A673 (cell line): ENCODE results near the gene CABLES2.

Experiments used
- CTCF ChIP-seq: fragments of 300-800, 200-600 bp; sonication (generic); conservative IDR thresholded peaks from 2 replicates; pipeline ENCODE4 v1.5.1; 2017; ENCODE audit warnings: low read depth, mild to moderate bottlenecking, antibody characterized with exemption, low read length, moderate library complexity, mixed read lengths
- EZH2 ChIP-seq: fragments of 200-600 bp; sonication (generic); IDR thresholded peaks from 2 replicates; pipeline ENCODE4 v1.6.1; 2017; ENCODE audit warnings: borderline replicate concordance, low read depth, mild to moderate bottlenecking, mixed read lengths, antibody characterized with exemption, low read length; ENCODE audit not compliant: poor library complexity, severe bottlenecking

GRCh38 chr20:62381842-62382241, 25.2 kb downstream of the CABLES2 start:
- TF ChIP-seq CTCF, result no peak
- TF ChIP-seq EZH2, result no peak
